Fibroblast of gingiva (primary cell): ENCODE results near the gene APBA2.
"Not testable (repeated sequence)": the region's sequence is repeated elsewhere in the genome, so short reads cannot be mapped to it uniquely, and the experiment has no call there.

Experiments used
- DNase-seq: peaks from one replicate; pipeline ENCODE4 v3.0.0-alpha.2; 2011; ENCODE audit warnings: low read depth

APBA2 gene

GRCh38 chr15:29035336-29036285 is 149.8 kb downstream of the APBA2 start:
- DNase-seq: no peak

GRCh38 chr15:29037997-29038705 is 152.4 kb downstream of the APBA2 start:
- no peak for DNase-seq

GRCh38 chr15:29039466-29040369 is 153.9 kb downstream of the APBA2 start:
- DNase-seq: no peak

- no peak for DNase-seq
Observed at GRCh38 chr15:29040370-29040751, 154.6 kb downstream of the APBA2 start.

- no peak for DNase-seq
Observed at GRCh38 chr15:29043736-29044502, 158.1 kb downstream of the APBA2 start.

GRCh38 chr15:29044503-29044901 is 158.7 kb downstream of the APBA2 start:
- no peak for DNase-seq

- DNase-seq: not testable (repeated sequence)
Observed at GRCh38 chr15:29045161-29045560, 159.4 kb downstream of the APBA2 start.

- no peak for DNase-seq
Observed at GRCh38 chr15:29045717-29046116, 159.9 kb downstream of the APBA2 start.

GRCh38 chr15:29046281-29046810 is 160.6 kb downstream of the APBA2 start:
- DNase-seq: no peak

GRCh38 chr15:29046977-29047376 is 161.2 kb downstream of the APBA2 start:
- no peak for DNase-seq

GRCh38 chr15:29048011-29048410 is 162.2 kb downstream of the APBA2 start:
- DNase-seq: no peak

GRCh38 chr15:29050870-29051269 is 165.1 kb downstream of the APBA2 start:
- DNase-seq: peak; percentile 40

GRCh38 chr15:29051422-29051821 is 165.6 kb downstream of the APBA2 start:
- no peak for DNase-seq

GRCh38 chr15:29053006-29053405 is 167.2 kb downstream of the APBA2 start:
- DNase-seq: no peak

GRCh38 chr15:29053661-29054131 is 167.9 kb downstream of the APBA2 start:
- DNase-seq: no peak

- DNase-seq: no peak
Observed at GRCh38 chr15:29054171-29055045, 168.6 kb downstream of the APBA2 start.

GRCh38 chr15:29055876-29056275 is 170.1 kb downstream of the APBA2 start:
- no peak for DNase-seq

- no peak for DNase-seq
Observed at GRCh38 chr15:29056839-29057450, 171.2 kb downstream of the APBA2 start.

- no peak for DNase-seq
Observed at GRCh38 chr15:29057856-29058255, 172.1 kb downstream of the APBA2 start.
